ENCODE measurements around the gene RNASEH2B.

DNA sequence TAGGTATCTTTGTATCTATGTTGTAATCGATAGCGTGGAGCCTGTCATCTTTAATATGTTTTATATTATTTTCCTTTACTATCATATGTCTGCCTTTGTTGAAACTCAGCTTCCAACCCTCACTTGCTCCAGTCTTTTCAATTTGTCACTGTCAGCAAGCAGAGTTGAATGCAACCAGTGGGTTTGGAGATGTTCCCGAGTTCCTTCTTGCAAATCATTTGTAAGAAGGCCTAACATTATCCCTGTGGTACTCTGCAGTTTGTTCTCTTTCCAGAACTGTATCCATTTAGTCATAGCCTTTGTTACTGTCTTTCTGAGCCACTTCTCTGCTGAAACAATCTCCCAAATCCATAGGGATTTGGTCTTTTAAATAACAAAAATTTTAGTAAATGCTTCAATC is 41.8 kb downstream of the RNASEH2B start:
- TF ChIP-seq, protein P1, sequence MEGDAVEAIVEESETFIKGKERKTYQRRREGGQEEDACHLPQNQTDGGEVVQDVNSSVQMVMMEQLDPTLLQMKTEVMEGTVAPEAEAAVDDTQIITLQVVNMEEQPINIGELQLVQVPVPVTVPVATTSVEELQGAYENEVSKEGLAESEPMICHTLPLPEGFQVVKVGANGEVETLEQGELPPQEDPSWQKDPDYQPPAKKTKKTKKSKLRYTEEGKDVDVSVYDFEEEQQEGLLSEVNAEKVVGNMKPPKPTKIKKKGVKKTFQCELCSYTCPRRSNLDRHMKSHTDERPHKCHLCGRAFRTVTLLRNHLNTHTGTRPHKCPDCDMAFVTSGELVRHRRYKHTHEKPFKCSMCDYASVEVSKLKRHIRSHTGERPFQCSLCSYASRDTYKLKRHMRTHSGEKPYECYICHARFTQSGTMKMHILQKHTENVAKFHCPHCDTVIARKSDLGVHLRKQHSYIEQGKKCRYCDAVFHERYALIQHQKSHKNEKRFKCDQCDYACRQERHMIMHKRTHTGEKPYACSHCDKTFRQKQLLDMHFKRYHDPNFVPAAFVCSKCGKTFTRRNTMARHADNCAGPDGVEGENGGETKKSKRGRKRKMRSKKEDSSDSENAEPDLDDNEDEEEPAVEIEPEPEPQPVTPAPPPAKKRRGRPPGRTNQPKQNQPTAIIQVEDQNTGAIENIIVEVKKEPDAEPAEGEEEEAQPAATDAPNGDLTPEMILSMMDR (IDR thresholded peaks at IDR 0.05), result no peak
- no peak for TF ChIP-seq ZFX (IDR thresholded peaks at IDR 0.05; ENCODE audit: borderline replicate concordance)
